CD4-positive, alpha-beta T cell treated with Interleukin-6 for 4 hours (primary cell): Measurements from ENCODE around the gene NRG4.
"Not testable (repeated sequence)": the region's sequence is repeated elsewhere in the genome, so short reads cannot be mapped to it uniquely, and the experiment has no call there.

ENCODE experiments used
- DNase-seq: peaks from one replicate; pipeline ENCODE4 v3.0.0-alpha.2; 2020; ENCODE audit warnings: mixed read lengths

The NRG4 gene

DNA sequence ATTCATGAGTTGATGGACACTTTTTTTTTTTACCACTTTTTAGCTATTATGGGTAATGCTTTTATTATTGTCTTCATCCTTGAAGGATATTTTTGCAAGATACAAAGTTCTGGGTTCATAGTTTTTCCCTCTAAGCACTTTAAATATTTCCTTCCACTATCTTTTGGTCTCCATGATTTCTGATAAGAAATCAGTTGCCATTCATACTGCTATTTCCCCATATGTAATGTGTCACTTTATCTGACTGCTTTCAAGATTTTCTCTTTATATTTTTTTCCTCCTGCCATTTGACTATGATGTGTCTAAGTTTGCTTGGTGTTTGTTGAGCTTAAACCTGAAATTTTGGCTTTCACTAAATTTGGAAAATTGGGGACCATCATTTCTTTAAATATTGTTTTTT, 19.3 kb downstream of the NRG4 start:
- no peak for DNase-seq

DNA sequence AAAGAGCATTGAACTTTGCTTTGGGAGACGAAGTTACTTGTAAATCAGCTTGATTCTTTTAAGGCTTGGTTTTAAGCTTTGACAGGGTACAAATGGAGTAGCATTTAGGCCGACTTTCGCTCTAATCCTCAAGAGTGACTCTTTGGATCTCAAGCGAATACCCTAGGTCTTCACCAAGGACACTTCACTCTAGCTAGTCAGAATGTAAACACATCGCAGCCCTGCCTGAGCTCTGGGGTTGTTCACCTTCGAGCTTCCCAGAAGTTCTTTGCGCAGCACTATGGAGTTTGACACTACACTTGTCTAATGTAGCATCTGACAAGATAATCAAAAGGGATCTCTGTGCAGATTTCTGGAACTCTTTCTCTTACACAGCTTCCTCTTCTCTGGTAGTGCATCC, 22.3 kb downstream of the NRG4 start:
- DNase-seq: no peak

DNA sequence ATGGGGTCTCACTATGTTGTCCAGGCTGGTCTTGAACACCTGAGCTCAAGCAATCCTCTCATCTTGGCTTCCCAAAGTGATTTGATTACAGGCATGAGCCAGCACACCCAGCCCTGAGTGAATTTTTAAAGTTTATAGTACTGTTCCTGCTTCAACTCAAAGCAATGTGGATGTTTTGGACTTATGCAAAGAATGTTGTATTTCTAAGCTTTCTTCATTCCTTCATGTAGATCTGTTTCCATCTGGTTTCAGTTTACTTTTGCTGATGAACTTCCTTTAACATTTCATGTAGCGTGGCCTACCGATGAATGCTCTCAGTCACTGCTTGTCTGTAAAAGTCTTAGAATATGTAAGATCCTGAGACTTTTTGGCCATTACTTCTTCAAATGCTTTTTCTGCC, 23.2 kb downstream of the NRG4 start:
- no peak for DNase-seq

DNA sequence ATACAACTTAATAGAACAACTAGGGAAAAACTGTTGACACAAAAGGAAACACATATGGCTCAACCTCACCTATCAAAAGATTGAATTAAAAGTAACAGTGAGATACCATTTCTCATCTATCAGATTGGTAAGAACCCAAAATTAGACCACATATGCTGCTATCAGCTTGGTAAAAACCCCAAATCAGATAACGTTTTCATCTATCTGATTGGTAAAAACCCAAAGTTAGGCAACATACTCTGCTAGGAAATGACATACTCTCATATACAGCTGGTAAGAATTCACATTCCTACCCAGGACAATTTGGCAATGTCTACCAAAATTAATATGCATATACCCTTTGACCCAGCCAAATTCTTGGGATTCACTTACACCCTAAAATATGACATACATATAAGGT, 26.3 kb downstream of the NRG4 start:
- no peak for DNase-seq

DNA sequence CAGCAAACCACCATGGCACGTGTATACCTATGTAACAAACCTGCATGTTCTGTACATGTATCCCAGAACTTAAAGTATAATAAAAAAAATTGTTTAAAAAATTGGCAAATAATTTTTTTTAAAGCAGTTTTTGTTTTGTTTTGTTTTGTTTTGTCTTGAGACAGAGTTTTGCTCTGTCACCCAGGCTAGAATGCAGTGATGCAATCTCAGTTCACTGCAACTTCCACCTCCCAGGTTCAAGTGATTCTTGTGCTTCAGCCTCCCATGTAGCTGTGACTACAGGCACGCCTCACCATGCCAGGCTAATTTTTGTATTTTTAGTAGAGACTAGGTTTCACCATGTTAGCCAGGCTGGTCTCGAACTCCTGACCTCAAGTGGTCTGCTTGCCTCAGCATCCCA, 27.5 kb downstream of the NRG4 start:
- DNase-seq: not testable (repeated sequence)

DNA sequence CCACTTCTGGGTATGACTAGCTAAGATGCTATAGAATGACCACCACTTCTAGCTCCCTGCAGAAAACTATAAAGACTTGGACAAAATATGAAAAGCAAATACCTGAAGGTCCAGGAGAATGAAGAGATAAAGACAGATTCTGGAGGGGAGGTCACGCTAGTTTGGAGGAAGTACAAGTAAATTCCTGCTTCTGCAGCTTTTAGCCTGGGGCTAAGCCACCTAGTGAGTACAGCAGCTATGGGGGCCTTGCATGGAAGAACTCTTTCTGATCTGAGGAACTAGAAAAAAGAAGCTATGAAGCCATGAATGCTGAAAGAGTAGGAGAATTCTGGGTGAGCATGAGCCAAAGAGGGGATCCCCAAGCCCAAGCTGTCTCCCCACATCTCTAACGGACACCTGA, 29.8 kb downstream of the NRG4 start:
- DNase-seq: no peak

DNA sequence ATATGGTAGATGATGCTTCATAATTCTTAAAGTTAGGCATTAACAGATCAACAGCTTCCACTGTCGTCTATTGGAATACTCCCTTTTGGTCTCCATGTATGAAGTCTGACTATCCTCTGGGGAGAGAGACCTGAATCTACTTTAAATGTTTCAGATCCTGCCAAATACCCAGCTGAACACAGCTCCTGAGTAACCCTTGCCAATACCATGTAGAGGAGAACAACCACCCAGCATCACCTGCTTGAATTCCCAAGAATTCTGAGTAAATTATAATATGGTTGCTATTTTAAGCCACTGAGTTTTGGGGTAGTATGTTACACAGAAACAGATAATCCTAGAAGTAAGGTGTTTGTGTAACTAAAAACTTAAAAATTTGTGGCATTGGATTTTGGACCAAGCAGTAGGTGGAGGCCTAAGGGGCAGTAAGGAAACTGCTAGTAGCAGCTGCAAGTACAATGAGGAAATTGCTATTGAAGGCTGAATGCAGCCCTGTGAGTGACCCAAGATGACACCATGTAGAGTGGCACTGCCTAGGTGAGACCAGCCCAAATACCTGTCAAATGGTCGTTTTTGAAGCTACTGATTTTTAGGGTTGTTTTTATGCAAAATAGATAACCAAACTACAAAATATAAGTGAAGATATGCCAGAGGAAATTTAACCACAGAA, 30.9 kb downstream of the NRG4 start:
- no peak for DNase-seq

DNA sequence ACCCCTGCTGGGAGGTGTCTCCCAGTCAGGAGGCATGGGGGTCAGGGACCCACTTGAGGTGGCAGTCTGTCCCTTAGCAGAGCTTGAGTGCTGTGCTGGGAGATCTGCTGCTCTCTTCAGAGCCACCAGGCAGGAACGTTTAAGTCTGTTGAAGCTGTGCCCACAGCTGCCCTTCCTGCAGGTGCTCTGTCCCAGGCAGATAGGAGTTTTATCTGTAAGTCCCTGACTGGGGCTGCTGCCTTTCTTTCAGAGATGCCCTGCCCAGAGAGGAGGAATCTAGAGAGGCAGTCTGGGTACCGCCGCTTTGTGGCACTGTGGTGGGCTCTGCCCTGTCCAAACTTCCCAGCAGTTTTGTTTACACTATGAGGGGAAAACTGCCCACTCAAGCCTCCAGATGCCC, 35.5 kb downstream of the NRG4 start:
- DNase-seq: not testable (repeated sequence)

DNA sequence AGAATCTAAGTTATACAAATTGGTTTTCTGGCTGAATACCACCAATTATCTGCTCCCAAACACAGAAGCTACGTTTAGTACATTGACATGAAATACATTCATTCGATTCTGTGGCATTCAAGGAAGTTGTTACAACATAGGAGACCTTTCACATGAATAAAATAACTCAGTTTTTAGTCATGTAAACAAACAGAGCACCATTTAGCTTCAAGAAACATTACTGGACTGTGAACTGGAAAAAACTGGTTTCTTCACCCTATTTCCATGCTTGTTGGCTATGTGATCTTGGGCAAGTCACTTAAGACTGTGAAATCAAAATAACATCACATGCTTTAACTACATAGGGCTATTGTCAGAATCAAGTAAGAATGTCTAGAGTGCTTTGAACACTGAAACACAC, 46.2 kb downstream of the NRG4 start:
- DNase-seq: no peak

DNA sequence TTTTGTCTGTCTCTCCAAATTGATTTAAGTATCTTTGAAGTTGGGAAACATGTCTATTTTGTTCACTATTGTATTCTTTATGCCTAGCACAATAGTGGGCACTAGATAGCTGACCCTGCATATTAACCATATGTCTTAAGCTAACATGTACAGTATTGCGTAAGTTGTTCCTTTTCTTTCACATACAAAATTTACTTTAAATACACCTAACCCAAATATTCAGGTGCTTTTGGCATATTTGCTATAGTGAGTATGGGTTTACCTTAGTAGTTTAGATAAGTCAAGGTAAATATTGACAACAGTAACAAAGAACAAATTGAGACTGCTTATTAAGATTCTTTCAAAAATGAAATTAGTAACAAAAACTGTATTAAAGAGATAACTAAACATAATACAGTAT, 50.9 kb downstream of the NRG4 start:
- DNase-seq: no peak

DNA sequence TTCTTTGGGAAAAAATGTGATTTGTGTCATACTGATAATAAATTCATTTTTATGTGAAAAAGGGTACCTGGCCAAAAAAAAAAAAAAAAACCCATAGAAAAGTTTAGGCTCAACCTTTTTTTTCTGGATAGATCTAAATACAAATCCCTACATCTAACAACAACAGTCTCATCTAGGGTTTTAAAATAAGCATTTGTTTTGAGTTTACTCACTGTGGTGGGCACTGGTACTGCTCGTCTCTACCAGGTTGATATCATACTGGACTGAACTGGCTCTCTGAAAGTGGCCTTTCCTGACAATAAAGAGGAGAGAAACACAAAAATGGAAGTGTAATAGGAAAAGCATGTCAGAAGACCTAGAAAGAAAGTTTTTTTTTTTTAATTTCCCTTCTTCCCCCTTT, 56.5 kb downstream of the NRG4 start:
- DNase-seq: no peak

DNA sequence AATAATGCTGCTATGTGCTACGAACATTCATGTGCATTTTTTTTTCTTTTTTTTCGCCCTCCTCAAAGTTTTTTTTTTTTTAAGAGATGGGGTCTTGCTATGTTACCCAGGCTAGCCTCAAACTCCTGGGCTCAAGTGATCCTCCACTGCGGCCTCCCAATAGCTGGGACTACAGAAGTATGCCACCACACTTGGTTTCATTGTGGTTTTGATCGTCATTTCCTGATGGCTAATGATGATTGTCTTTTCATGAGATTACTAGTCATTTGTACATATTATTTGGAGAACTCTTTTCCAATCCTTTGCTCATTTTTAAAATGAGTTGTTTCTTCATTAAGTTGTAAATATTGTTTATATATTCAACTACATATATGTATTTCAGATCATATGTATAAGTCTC, 59.7 kb downstream of the NRG4 start:
- no peak for DNase-seq

DNA sequence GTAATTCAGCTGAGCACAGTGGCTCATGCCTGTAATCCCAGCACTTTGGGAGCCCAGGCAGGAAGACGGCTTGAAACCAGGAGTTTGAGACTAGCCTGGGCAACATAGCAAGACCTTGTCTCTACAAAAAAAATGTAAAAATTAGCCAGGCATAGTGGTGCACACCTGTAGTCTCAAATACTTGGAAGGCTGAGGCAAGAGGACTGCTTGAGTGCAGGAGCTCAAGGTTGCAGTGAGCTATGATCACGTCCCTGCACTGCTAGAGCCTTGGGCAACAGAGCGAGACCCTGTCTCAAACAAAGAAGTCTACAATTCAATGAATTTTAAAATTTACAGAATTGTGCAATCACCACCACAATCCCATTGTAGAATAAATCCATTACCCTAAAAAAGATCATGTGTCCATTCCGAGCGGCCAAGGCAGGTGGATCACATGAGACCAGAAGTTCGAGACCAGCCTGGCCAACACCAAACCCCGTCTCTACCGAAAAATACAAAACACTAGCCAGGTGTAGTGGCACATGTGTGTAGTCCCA, 63.4 kb downstream of the NRG4 start:
- no peak for DNase-seq

DNA sequence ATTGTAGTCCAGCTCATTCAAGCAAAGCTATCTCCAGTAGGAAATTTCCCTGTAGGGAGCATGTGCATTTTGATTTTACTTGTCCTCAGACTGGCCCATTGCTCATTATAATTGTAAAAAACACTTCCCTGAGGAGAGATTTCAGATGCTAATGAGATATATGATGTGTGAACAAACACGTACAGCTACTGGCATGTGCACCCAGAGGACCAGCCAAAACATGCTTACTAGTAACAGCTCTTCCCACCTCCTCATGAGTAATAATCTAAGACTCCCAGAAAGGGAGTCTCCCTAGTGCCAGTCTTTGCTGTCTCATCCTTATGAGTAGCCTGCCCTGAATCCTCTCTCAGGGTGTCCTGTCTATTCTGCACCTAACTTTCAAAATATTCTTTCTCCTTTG, 65.1 kb downstream of the NRG4 start:
- DNase-seq: no peak

DNA sequence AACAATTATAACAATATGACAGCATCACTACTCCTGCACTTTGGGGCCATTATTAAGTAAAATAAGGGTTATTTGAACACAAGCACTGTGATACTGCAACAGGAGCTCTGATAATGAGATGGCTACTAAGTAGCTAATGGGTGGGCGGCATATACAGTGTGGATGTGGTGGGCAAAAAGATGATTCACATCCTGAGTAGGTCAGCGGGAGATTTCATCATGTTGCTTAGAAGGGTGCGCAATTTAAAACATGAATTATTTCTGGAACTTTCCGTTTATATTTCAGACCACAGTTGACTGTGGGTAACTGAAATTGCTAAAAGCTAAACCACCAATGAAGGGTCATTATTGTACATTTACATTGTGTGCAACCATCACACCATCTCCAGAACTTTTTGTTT, 66.3 kb downstream of the NRG4 start:
- DNase-seq: no peak

DNA sequence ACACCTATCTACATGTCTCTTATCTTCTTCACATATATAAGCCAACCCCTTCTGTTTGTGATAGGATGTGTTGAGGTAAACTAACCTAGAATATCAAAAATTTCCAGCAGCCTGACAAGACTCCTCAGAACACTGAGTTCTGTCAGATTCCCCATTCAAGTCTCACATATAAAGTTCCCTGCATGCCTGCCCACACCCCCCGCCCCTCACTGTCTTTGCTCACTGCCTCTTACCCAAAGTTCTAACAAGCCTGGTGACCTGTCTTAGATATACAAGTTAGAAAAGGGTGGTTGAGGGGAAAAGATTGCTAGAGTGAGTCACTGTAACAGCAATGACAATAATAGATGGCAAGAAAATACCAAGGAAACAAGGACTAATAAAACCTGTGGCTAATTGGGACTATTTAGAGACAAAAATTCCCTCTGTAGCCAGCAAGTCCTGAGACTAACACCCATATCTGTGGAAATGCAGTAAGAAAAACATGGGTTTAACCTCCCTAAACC, 68.5 kb downstream of the NRG4 start:
- DNase-seq: no peak

DNA sequence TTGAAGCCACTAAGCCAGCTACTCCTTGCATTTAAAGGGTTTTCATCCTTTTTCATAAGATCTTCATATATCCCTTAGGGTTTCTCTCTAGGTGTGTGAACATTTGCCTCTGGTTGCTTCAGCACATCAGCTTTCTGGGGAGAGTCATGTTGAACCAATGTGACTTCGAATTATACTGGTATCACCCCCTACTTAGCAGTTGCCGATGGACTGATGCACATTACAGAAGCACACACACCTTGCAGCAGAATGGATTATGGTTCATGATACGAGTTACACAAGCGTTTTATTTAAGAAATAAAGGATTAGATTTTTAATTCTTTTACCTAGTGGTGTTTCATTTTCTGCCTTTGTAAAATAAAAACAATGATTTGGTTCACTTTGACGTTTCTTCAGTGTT, 69.0 kb downstream of the NRG4 start:
- DNase-seq: no peak

DNA sequence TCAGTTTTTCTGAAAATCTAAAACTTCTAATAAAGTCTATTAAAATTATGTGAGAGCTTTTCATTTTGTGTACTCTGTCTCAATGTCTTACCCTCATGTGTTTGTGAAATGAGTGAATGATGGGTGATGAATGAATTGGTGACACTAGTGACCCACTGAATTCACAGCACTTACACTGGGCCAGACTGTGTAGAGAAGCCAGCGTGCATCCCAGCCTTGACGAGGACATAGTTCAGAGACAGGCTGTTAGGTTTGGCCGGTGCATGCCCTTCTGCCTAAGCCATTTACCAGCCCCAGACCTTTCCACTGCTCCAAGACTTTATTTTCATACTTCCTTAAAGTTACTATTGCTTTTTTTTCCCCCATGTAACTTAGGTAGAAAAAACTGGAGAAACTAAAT, 69.8 kb downstream of the NRG4 start:
- DNase-seq: no peak

DNA sequence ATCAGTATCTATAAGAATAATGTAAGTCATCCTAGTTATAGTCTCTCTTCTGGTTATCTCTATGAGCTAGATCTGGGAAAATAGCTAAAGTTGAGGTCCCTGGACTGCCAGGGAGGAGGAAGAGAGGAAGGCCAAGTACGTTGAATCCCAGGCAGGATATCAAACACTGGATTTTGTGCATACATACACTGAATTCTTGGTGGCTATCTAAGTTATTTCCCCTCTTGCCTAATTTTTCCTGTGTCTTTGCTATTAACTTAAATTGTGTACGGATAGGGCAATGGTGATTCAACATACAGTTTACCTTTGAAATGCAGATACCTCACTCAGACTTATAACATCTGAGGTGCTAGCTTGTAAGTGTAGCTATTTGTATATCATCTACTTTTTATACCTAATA, 81.4 kb downstream of the NRG4 start:
- DNase-seq: no peak

DNA sequence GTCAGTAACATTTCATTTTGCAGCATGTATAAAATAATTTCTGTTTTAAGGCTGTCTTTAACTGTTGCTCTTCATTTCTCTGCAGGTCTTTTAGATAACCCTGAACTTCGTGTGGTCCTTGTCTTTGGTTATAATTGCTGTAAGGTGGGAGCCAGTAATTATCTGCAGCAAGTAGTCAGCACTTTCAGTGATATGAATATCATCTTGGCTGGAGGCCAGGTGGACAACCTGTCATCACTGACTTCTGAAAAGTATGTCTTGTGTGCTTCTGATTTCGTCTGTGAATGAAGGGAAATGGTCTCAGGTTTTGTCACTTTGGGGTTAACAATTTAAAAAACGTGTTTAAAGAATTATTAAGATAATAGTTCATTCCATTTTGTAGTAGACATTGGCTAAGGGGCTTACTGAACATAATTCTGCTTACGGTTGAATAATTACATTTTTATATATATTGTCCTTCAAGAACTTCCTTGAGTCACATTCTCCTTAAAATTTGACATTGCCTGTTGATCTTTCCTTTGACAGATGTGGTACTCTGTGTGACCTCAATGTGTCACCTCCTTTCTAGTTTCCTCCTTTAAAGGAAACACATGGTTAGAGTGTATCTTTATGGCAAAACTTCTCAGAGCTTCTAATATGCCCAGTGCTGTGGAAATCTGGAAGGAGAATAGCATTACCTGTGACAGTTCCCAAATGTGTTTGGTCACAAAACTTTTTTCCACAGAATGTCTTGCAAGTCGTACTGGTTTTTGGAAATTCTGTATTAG, 82.2 kb downstream of the NRG4 start:
- DNase-seq: no peak

DNA sequence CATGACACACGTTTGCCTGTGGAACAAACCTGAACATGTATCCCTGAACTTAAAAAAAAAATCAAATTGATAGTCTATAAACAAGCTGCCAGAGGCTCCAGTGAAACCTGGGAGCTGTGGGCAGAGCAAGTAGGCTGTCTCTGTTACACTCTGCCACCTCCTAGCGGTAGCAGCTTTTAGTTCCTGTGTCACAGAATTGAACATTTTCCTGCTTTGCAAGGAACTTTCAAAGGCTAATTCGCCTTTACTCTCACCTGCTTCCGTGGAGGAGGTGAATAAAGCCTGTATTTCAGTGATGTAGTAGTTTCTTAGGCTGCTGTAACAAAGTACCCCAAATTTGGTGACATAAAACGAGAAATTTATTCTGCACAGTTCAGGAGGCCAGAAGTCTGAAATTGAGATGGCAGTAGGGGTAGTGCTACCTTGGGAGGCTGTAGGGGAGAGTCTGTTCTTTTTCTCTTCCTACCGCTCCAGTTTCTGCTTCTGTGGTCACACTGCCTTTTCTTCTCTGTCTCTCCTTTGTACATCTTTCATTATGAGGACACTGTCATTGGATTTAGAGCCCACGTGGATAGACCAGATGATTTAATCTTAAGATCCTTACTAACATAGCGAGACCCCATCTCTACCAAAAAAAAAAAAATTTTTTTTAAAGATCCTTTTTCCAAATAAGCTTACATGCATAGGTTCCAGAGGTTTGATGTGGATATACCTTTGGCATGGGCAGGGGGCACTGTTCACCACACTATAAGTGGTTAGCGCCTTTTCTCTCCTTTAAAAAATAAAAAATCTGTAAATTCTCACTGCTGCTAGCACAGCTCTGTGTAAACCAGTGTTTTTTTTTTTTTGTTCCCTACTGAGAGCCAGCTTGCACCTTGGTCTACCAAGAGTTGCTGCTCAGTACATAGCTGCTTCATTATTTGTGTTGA, 83.3 kb downstream of the NRG4 start:
- peak; percentile 2 for DNase-seq

DNA sequence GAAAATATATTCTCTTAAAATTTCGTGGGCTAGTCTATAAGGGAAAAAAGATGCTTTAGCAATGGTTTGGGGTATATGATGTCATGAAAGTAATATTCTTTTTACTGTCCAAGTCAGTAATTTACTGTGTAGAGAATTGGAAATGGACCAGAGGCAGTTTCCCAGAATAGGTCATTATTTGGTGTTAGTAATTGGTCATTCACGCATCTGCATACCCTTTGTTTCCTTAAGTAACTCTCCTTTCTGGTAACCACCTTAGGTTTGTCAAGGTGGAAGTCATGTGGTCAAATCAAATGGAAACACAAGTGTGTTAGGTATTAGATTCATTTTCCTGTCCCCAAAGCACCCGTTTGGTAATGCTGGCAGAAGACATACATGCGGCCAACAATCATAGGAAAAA, 84.6 kb downstream of the NRG4 start:
- DNase-seq: no peak

DNA sequence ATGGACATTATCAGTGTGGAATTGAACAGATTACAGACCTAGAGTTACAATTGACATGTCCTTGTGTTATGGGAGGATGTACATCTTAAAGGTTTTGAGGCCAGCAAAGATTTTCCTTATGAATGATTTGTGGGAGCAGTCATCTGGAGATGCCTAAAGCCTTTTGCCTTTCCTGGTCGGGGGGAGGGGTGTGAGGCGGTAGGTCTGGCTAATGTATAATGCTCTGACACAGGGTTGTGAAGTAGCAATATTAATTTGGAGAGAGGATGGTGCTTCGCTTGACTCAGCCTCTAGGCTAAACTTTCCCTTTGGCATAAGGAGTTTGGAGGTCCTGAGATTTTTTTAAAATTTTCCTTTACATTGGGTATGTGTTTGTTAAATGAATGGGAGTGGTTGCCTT, 85.3 kb downstream of the NRG4 start:
- DNase-seq: no peak
